ENCODE measurements around the gene PPT2.

The PPT2 gene

DNA sequence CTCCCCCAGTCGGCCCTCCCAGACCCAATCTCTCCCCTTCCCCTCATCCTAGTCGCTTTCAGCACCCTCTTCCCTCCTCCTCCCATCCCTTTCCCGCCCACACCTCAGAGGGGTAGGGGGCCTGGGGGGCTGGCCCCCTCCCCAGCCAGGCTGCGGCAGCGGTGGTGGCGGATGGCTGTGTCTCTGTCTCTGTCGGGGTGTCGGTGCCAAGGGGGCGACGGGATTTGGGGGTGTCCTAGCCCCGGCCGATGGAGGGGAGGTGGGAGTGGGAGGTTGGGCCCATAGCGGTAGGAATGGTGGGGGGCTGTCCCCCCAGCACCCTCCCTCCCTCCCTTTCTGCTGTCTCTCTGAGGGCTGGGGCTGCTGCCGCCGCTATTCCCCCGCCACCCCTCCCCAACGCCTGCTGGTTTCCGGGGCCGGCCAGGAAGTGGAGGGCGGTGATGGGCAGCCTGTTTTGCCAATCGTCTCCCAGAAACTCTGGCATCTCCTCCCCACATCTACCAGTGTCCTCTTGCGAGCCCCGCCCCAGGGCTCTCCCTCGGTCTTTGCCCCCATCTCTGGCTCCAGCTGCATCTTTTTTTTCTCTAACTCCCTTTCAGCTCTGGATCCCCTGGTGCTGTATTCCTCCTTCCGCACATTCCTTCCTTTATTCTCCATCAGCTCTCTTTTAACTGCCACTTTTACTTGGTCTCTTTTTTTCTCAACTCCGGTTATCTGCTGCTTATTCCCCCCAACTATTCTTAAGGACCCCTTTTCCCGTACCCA is 22.0 kb downstream of the PPT2 start, which contains the start of gene AGPAT1:
TSS of gene AGPAT1 (minus strand) at position 374 of the 765 bp plus-strand sequence. CDS start 4,588 bp downstream, outside the sequence.
- H3K27ac ChIP-seq: peak within 1 kb of the TSS; percentile 92
- TF ChIP-seq, protein P1, sequence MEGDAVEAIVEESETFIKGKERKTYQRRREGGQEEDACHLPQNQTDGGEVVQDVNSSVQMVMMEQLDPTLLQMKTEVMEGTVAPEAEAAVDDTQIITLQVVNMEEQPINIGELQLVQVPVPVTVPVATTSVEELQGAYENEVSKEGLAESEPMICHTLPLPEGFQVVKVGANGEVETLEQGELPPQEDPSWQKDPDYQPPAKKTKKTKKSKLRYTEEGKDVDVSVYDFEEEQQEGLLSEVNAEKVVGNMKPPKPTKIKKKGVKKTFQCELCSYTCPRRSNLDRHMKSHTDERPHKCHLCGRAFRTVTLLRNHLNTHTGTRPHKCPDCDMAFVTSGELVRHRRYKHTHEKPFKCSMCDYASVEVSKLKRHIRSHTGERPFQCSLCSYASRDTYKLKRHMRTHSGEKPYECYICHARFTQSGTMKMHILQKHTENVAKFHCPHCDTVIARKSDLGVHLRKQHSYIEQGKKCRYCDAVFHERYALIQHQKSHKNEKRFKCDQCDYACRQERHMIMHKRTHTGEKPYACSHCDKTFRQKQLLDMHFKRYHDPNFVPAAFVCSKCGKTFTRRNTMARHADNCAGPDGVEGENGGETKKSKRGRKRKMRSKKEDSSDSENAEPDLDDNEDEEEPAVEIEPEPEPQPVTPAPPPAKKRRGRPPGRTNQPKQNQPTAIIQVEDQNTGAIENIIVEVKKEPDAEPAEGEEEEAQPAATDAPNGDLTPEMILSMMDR (conservative IDR thresholded peaks at IDR 0.05): no peak

DNA sequence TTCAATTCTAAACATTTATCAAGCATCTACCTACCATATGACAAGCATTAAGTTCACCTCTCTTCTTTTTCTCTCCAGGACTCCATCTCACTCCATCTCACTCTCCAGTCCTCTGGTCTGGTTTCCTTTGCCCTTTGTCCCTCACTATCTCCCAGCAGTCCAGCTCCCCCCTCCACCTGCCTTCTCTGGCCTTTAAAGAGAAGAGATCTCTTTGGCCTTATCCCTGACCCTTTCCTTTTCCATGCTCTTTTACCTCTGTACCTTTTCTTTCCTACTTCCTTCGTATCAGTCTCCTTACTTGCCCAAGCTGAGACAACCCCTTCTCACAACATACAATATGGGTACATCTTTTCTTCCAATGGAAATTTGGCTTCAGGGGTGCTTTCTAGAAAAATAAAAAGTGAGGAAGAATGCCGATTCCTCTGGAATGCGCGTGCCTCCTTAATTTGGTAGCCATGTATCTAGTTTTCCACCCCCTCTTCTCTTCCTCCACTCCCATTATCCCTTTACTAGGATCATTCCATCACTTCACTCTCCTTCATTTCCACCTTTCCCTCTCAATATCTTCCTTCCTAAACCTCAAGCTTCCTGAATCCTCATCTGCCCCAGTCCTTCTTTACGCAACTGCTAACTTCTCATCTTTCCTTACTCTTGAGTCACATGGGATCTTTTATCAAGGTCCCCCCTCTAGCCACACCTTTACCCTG is 22.7 kb downstream of the PPT2 start:
- TF ChIP-seq, protein P1 (conservative IDR thresholded peaks at IDR 0.05): no peak
- peak overlapping the region; percentile 92 for H3K27ac ChIP-seq

DNA sequence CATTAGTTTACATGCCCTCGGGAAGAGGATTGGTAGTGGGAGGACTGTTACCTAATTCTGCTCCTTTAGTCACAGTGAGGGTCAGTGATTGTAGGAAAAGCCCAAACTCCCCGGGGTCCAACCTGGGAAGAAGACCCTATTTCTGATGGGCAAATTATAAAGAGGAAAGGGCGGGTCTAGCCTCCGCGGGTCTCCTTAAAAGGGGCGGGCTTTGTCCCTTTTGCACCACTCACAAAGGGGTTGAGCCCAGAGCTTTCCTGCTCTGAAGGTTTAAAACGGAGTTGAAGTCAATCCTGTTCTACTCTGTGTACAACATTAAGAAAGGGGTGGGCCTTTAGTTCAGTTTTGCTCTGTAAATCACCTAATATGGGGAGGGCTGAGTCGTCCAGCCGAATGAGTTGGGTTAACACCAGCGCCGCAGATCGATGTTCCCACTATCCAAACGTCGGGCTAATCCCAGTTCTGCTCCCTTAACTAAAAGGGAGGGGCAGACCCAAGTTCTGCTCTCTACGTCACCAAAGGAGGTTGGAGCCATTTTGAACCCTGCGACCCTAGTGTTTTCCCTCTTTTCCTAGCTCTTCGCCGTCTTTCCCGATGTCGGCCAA is 23.3 kb downstream of the PPT2 start:
- TF ChIP-seq, protein P1 (conservative IDR thresholded peaks at IDR 0.05): no peak

DNA sequence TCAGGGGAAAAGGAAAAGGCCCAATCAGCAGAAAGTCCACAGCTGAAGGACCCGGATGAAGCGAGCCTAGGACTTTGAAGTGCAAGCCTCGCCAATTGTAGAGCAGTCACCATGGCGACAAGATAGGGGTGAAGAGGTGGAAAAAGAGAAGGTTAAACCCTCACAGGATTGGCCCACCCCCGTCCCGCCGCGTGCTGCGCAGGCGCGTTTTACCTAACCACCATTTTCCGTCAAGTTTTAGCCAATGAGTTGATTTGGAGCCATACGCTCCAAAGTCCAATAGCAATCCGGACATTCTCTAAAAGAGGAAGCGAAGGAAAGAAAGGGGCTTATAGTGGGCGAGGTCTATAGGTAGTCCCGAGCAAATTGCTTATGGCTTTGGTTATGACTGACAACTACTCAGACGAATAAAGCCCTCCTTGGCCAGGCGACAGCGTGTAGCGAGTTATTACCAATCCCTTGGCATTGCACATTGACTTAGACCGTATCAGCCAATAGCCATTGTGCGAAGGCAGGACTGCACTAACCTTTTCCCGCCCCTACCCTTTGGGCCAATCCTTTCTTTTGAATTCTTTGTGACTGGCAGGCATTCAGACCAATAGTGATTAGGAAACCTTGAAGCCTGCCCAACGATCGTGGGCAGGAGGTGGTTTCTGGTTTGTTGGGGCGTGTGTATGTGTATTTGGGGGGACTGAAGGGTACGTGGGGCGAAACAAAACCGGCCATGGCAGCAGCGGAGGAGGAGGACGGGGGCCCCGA is 24.0 kb downstream of the PPT2 start, which contains the start of gene RNF5:
TSS of gene RNF5 (plus strand) at position 618 of the 759 bp plus-strand sequence. CDS start at position 725, 107 bp downstream.
- H3K27ac ChIP-seq: peak within 1 kb of the TSS; percentile 92
- TF ChIP-seq, protein P1 (conservative IDR thresholded peaks at IDR 0.05): no peak

More for the DNA sequence above, 23.3 kb downstream of the PPT2 start:
- peak overlapping the region; percentile 92 for H3K27ac ChIP-seq

DNA sequence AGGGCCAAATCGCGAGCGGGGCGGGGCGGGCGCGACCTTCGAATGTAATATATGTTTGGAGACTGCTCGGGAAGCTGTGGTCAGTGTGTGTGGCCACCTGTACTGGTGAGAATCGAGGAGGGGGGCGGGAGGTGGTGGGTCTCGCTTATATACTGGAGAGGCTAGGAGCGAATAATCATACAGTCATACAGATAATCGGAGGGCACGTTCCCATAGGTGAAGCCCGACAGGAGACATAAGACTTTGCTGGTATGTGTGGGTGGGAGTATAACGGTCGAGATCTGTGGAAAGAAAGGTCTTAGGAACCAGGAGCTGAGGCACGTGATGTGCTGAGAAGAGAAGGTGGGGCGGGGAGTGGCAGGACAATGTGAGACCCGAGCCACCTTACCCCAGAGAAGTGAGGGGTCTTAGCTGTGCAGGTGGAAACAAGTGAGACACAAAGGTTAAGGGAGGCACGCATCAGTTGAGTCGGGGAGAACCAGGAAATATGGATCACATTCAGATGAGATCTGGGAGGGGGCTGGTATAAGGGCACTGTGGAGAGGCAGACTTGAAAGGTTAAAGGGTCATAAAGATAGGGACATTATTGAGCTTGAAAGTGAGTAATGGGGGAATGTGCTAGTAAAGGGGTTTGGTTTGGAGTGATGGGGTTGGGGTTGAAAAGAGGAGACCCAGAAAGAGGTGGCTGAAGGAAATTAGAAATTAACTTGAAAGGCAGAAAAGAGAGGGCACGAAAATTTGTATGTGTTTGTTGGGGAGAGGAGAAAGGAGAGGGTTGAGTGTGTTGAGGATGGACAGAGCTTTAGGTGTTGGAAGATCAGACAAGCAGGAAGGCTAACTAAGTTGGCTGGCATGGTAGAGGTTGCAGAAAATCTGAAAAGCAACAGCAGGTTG is 24.9 kb downstream of the PPT2 start:
- peak overlapping the region; percentile 92 for H3K27ac ChIP-seq
- TF ChIP-seq, protein P1 (conservative IDR thresholded peaks at IDR 0.05): no peak

DNA sequence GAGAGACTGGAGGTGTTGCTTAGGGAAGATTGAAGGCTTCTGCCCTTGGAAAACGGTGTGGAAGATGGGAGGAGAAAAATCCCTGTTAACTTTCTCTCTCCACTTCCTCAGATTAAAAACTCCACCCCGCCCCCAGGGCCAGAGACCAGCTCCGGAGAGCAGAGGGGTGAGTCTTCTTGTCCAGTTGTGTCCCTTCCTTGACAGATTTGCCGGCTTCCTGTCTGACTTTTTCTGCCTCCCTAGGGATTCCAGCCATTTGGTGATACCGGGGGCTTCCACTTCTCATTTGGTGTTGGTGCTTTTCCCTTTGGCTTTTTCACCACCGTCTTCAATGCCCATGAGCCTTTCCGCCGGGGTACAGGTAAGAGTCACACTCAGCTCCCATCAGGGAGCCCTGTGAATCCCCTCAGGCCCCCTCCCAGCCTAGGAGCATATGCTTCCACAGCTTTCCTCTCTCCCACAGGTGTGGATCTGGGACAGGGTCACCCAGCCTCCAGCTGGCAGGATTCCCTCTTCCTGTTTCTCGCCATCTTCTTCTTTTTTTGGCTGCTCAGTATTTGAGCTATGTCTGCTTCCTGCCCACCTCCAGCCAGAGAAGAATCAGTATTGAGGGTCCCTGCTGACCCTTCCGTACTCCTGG is 25.9 kb downstream of the PPT2 start:
- H3K27ac ChIP-seq: no peak overlapping the region
- TF ChIP-seq, protein P1 (conservative IDR thresholded peaks at IDR 0.05): no peak

Data from VCaP (cell line).